Mesenchymal stem cell (in vitro differentiated cells and primary cell): ENCODE data around the gene CEMIP.
A peak's percentile ranks its signal among the peaks of the same experiment; 100 is the strongest.

Experiments
- DNase-seq: peaks from one replicate; pipeline ENCODE4 v3.0.0-alpha.2; 2013
- H2AFZ ChIP-seq: one replicate; pipeline ENCODE4 v1.6.1; 2013; ENCODE audit warnings: low read depth, mild to moderate bottlenecking, control low read depth, inconsistent platforms, low read length, moderate library complexity
- H2AK5ac ChIP-seq: 2 replicates; pipeline ENCODE4 v1.6.1; 2013; ENCODE audit warnings: low read length, moderate library complexity, mild to moderate bottlenecking, inconsistent platforms; ENCODE audit not compliant: severe bottlenecking
- H2BK120ac ChIP-seq: one replicate; pipeline ENCODE4 v1.6.1; 2013; ENCODE audit warnings: low read depth, mild to moderate bottlenecking, inconsistent platforms, low read length, moderate library complexity
- H2BK12ac ChIP-seq, 2 experiments: one replicate each; pipeline ENCODE4 v1.6.1; 2013; ENCODE audit warnings: inconsistent platforms in 2 of 2, low read length in 2 of 2, mild to moderate bottlenecking in 2 of 2, moderate library complexity in 2 of 2, control low read depth in 1 of 2
- H2BK15ac ChIP-seq: one replicate; pipeline ENCODE4 v1.6.1; 2013; ENCODE audit warnings: mild to moderate bottlenecking, low read depth, inconsistent platforms; ENCODE audit not compliant: poor library complexity, severe bottlenecking
- H2BK5ac ChIP-seq: 2 replicates; pipeline ENCODE4 v1.6.1; 2013; ENCODE audit warnings: low read depth, mild to moderate bottlenecking, low read length, control low read depth, inconsistent platforms; ENCODE audit not compliant: poor library complexity, severe bottlenecking
- H3K14ac ChIP-seq, 2 experiments: one replicate each; pipeline ENCODE4 v1.6.1; 2013; ENCODE audit warnings: inconsistent platforms in 2 of 2, low read length in 2 of 2, control low read depth in 1 of 2, mild to moderate bottlenecking in 1 of 2, moderate library complexity in 1 of 2
- H3K18ac ChIP-seq, 2 experiments: one replicate each; pipeline ENCODE4 v1.6.1; 2013; ENCODE audit warnings: inconsistent platforms in 2 of 2, low read length in 2 of 2, control low read depth in 1 of 2, low read depth in 1 of 2, mild to moderate bottlenecking in 1 of 2
- H3K23ac ChIP-seq, 2 experiments: one replicate each; pipeline ENCODE4 v1.6.1; 2013; ENCODE audit warnings: inconsistent platforms in 2 of 2, low read length in 2 of 2, mild to moderate bottlenecking in 2 of 2, moderate library complexity in 2 of 2, control low read depth in 1 of 2
- H3K27ac ChIP-seq: 2 replicates; pipeline ENCODE4 v1.5.1; 2013; ENCODE audit warnings: mild to moderate bottlenecking, moderate library complexity, low read length, control low read depth, inconsistent platforms; ENCODE audit not compliant: poor library complexity, severe bottlenecking
- H3K27me3 ChIP-seq, 2 experiments: 2 replicates each; pipeline versions ENCODE4 v1.6.1 to v1.7.0; 2013; ENCODE audit warnings: low read length in 2 of 2, mild to moderate bottlenecking in 2 of 2, moderate library complexity in 2 of 2, control low read depth in 1 of 2, inconsistent platforms in 1 of 2; ENCODE audit not compliant: control insufficient read depth in 1 of 2, insufficient read depth in 1 of 2
- H3K36me3 ChIP-seq, 2 experiments: 2 replicates each; pipeline versions ENCODE4 v1.6.1 to v1.7.0; 2013; ENCODE audit warnings: low read length in 2 of 2, control low read depth in 1 of 2, inconsistent platforms in 1 of 2, low read depth in 1 of 2, mild to moderate bottlenecking in 1 of 2; ENCODE audit not compliant: insufficient read depth in 2 of 2, control insufficient read depth in 1 of 2
- H3K4ac ChIP-seq, 2 experiments: one replicate each; pipeline ENCODE4 v1.6.1; 2013; ENCODE audit warnings: inconsistent platforms in 2 of 2, low read length in 2 of 2, mild to moderate bottlenecking in 2 of 2, moderate library complexity in 2 of 2, control low read depth in 1 of 2, low read depth in 1 of 2
- H3K4me1 ChIP-seq: 2 replicates; pipeline ENCODE4 v1.6.1; 2013; ENCODE audit warnings: low read depth, low read length, control low read depth; ENCODE audit not compliant: control insufficient read depth, insufficient read depth
- H3K4me2 ChIP-seq: 2 replicates; pipeline ENCODE4 v1.6.1; 2013; ENCODE audit warnings: low read length, mild to moderate bottlenecking, inconsistent platforms; ENCODE audit not compliant: poor library complexity, severe bottlenecking
- H3K4me3 ChIP-seq, 2 experiments: 2 replicates each; pipeline versions ENCODE4 v1.5.1 to v1.7.0; 2013; ENCODE audit warnings: low read length in 2 of 2, mild to moderate bottlenecking in 2 of 2, control low read depth in 1 of 2, low read depth in 1 of 2; ENCODE audit not compliant: insufficient read depth in 1 of 2
- H3K79me1 ChIP-seq: replicated peaks from 2 replicates; pipeline ENCODE4 v1.6.1; 2013; ENCODE audit warnings: mild to moderate bottlenecking, control low read depth, low read length, inconsistent platforms; ENCODE audit not compliant: poor library complexity, severe bottlenecking
- H3K9ac ChIP-seq: 2 replicates; pipeline ENCODE4 v1.7.0; 2013; ENCODE audit warnings: mild to moderate bottlenecking, low read length, moderate library complexity
- H3K9me3 ChIP-seq: 2 replicates; pipeline ENCODE4 v1.7.0; 2013; ENCODE audit warnings: mild to moderate bottlenecking, low read length; ENCODE audit not compliant: control insufficient read depth
- H4K8ac ChIP-seq: one replicate; pipeline ENCODE4 v1.6.1; 2013; ENCODE audit warnings: inconsistent platforms, mild to moderate bottlenecking, low read length, moderate library complexity
- H4K91ac ChIP-seq: one replicate; pipeline ENCODE4 v1.6.1; 2013; ENCODE audit warnings: mild to moderate bottlenecking, low read length, inconsistent platforms
- WGBS: methylation state at CpG from one replicate; pipeline ENCODE4 v1.1.7; 2013; ENCODE audit warnings: mixed read lengths; 5-methylcytosine and 5-hydroxymethylcytosine counted together

Gene CEMIP

GRCh38 chr15:80931191-80931590 lies 152.0 kb downstream of the CEMIP start:
- H4K91ac ChIP-seq, result no peak overlapping the region
- no peak overlapping the region for H2BK12ac ChIP-seq
- H3K18ac ChIP-seq, result no peak overlapping the region
- no peaks in the 10 kb centered on the region for H3K27me3 ChIP-seq
- H3K9me3 ChIP-seq, result no peaks in the 10 kb centered on the region
- no peak overlapping the region for H2AK5ac ChIP-seq
- H2BK15ac ChIP-seq, result no peak overlapping the region
- no peak overlapping the region for H3K27ac ChIP-seq
- DNase-seq, result no peak
- H3K14ac ChIP-seq, result no peak overlapping the region
- H2AFZ ChIP-seq, result no peak overlapping the region
- no peak overlapping the region for H3K9ac ChIP-seq
- H3K36me3 ChIP-seq, result peaks cover 3 to 91% of the 10 kb centered on the region in 2 experiments
- no CpG with 5 or more reads among the region's 2 CpGs for WGBS
- H2BK120ac ChIP-seq, result no peak overlapping the region
- H3K4me3 ChIP-seq, result no peak overlapping the region
- no peak overlapping the region for H3K23ac ChIP-seq
- H3K4me2 ChIP-seq, result no peak overlapping the region
- H3K4me1 ChIP-seq, result peaks cover 10% of the 10 kb centered on the region
- H2BK5ac ChIP-seq, result no peak overlapping the region
- no peak overlapping the region for H3K4ac ChIP-seq
- no peak overlapping the region for H4K8ac ChIP-seq
- no peaks in the 10 kb centered on the region for H3K79me1 ChIP-seq

- H3K36me3 ChIP-seq, result peaks cover 7 to 94% of the 10 kb centered on the region in 2 experiments
- no peak overlapping the region for H2BK15ac ChIP-seq
- H3K4me3 ChIP-seq, result no peak overlapping the region
- H4K91ac ChIP-seq, result no peak overlapping the region
- no peaks in the 10 kb centered on the region for H3K9me3 ChIP-seq
- H3K14ac ChIP-seq, result no peak overlapping the region
- no peak overlapping the region for H3K18ac ChIP-seq
- WGBS, result 89% methylated on average over 20 of the region's 20 CpGs
- H3K23ac ChIP-seq, result no peak overlapping the region
- no peak overlapping the region for H2AK5ac ChIP-seq
- H3K79me1 ChIP-seq, result no peaks in the 10 kb centered on the region
- H2BK5ac ChIP-seq, result no peak overlapping the region
- no peak overlapping the region for H3K4ac ChIP-seq
- H4K8ac ChIP-seq, result no peak overlapping the region
- DNase-seq, result no peak
- H2AFZ ChIP-seq, result no peak overlapping the region
- H3K27me3 ChIP-seq, result no peaks in the 10 kb centered on the region
- H3K27ac ChIP-seq, result no peak overlapping the region
- peaks cover 10% of the 10 kb centered on the region for H3K4me1 ChIP-seq
- no peak overlapping the region for H2BK120ac ChIP-seq
- H2BK12ac ChIP-seq, result peak overlapping the region in 1 of 2 experiments; percentile 43
- H3K4me2 ChIP-seq, result no peak overlapping the region
- H3K9ac ChIP-seq, result peak overlapping the region; percentile 56
These were observed 152.7 kb downstream of the CEMIP start for GRCh38 chr15:80931721-80932512.

GRCh38 chr15:80932513-80932815 lies 153.3 kb downstream of the CEMIP start:
- Histone ChIP-seq H2BK120ac (no peak overlapping the region), H3K9me3 (no peaks in the 10 kb centered on the region), H3K4me3 (no peak overlapping the region), H4K91ac (no peak overlapping the region), H4K8ac (no peak overlapping the region), H3K79me1 (no peaks in the 10 kb centered on the region), H3K4me1 (peaks cover 10% of the 10 kb centered on the region), H3K23ac (no peak overlapping the region), H3K14ac (no peak overlapping the region), H3K4me2 (no peak overlapping the region), H3K27me3 (no peaks in the 10 kb centered on the region), H2BK12ac (peak overlapping the region in 1 of 2 experiments; percentile 43), H2BK5ac (no peak overlapping the region), H2BK15ac (no peak overlapping the region), H3K9ac (peak overlapping the region; percentile 56), H3K4ac (no peak overlapping the region), H3K27ac (no peak overlapping the region), H2AK5ac (no peak overlapping the region), H3K18ac (peak overlapping the region in 1 of 2 experiments; percentile 35), H2AFZ (no peak overlapping the region), H3K36me3 (peaks cover 8 to 94% of the 10 kb centered on the region in 2 experiments)
- peak; percentile 20 for DNase-seq
- 64% methylated on average over 4 of the region's 5 CpGs for WGBS

GRCh38 chr15:80932989-80933388 lies 153.8 kb downstream of the CEMIP start:
- Histone ChIP-seq H2BK15ac (no peak overlapping the region), H2AK5ac (no peak overlapping the region), H2BK12ac (no peak overlapping the region), H2BK5ac (no peak overlapping the region), H3K4me1 (peaks cover 10% of the 10 kb centered on the region), H3K36me3 (peaks cover 8 to 94% of the 10 kb centered on the region in 2 experiments), H3K9me3 (no peaks in the 10 kb centered on the region), H3K4me2 (no peak overlapping the region), H3K27me3 (no peaks in the 10 kb centered on the region), H4K91ac (no peak overlapping the region), H3K4ac (no peak overlapping the region), H2BK120ac (no peak overlapping the region), H4K8ac (no peak overlapping the region), H3K27ac (no peak overlapping the region), H3K4me3 (no peak overlapping the region), H2AFZ (no peak overlapping the region), H3K18ac (no peak overlapping the region), H3K79me1 (no peaks in the 10 kb centered on the region), H3K9ac (peak overlapping the region; percentile 56), H3K23ac (no peak overlapping the region), H3K14ac (no peak overlapping the region)
- 90% methylated on average over 15 of the region's 15 CpGs for WGBS
- peak; percentile 29 for DNase-seq
